ENCODE results near the gene GSTM4.
"Not testable (repeated sequence)": the region's sequence is repeated elsewhere in the genome, so short reads cannot be mapped to it uniquely, and the experiment has no call there.

The GSTM4 gene

DNA sequence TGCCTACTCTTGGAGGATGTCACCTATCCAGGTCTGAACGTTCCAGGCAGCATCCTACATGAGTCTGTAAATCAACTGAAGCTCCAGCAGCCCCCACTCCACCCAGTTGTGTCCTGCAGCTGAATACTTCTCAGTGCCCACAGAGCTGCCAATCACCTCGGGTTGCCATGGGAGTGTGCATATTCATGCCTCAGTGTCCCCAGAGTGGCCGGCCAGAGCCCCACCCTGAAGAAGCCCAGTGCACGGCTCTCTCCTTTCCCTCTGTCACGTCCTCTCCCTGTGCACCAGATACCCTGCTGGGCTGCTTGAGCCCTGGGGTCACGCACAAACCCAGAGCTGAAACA is 16.1 kb upstream of the GSTM4 start:
- DNase-seq = no peak

DNA sequence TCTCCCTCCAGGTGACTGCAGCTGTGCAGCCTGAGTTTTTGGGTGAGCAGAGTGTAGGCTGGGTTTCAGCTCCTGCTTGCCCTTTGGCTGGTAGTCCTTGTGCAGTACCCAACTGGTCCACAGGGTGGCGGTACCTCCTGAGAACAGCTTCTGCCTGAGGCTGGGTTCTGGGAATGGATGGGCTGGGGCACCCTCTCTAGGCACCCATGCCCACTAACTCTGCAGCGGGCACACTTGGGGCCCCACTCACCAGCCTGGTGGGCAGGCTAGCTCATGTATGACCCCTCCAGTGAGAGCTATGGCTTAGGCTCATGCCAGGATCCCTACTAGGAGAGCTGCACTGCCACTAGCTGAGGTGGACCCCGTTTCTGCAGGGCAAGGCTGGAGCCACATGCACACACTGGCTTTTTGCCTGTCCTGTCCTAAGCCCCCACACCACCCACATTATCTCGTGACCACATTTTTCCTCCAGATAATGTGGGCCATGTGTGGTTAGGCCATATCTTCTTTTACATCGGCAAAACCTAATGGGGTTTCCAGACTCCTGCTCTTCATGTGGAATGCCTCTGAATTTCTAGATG is 15.5 kb upstream of the GSTM4 start:
- no peak for DNase-seq

DNA sequence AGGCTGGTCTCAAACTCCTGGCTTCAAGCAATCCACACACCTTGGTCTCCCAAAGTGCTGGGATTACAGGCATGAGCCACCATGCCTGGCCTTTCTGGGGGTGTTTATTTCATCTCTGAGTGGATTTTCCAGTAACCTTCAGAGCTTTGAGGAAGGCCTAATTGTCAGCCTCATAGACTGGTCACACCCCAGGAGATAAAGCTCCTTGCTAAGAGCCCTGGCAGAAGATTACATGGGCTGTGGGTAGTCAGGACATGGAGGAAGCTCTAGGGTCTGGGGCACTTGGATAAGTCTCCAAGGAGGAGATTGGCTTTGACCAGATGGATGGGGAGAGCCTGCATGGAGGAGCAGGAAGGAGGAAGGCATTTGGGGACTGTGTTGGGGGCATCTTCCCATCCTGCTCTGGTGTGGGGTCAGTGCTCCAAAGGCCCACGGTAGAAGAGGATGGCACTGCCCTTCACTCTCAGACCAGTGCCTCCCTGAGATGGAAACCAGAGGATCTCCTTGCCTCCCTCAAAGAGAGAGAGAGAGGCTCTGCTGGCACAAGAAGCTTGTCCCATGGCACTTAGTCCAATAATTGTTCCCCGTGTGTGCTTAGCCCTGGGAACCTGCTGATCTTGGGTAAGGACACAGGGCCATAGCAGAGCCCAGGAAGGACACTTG is 14.7 kb upstream of the GSTM4 start:
- DNase-seq = no peak

DNA sequence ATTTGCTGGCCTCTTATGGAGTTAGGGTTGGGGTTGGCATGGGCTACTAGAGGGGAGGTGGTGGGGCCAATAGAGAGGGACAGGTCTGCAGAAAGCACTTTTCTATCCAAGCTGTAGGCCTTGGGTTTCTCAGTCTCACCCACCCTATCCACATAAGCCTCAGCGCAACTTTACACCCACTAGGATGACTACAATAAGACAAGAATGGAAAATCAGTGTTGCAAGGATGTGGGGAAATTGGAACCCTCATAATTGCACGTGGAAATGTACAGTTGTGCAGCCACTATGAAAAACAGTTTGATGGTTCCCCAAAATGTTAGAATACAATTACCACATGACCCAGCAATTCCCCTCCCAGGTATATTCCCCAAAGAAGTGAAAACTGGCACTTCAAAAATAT is 14.0 kb upstream of the GSTM4 start:
- DNase-seq = no peak

DNA sequence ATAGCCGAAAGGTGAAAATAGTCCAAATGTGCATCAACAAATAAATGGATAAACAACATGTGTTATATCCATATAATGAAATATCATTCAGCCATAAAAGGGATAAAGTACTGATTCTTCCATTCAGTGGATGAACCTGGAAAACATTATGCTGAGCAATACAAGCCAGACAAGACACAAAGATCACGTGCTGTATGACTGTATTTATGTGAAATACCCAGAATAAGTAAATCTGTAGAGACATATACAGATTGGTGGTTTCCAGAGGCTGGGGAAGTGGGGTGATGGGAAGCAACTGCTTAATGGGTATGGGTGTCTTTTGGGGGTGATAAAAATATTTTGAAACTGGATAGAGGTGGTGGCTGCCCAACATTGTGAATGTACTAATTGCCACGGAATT is 13.3 kb upstream of the GSTM4 start:
- DNase-seq = no peak

DNA sequence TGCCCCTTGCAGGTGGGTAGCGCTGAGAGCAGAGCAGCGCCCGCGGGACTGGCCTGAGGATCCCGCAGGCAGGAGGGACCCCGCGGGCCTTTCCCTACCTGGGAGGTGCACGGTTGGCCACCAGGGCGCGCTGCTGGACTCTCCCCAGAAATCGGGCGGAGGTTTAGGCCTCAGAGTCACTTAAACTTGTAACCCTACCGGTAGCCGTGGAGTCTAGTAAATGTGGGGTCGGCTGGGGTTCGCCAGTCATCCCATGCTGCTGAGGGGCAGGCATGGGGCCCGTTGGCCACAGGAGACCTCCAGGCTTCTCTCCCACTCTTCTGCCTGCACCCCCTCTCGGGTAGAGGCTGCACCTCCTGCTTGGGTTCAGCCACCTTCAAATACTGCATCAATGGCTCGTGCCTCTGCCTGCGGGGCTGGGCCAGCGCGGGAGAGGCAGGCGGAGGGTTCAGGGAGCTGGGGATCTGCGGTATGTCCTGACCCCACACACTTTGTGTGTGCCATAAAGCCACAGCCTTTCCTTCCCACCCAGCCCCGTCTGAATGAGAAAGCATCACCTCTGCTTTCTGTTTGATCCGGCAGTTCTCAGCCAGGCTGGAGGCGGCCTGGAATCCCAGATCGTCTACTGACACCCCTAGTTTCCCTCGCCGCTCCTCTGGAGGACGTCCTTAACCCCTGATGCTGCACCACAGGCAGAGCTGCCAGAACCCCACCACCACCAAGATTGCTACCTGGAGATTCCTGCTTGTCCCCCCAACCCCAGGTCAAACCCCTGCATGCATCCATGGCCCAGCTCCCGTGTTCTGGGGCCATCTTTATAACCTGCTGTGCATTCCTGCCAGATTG is 12.3 kb upstream of the GSTM4 start:
- peak; percentile 12 for DNase-seq

DNA sequence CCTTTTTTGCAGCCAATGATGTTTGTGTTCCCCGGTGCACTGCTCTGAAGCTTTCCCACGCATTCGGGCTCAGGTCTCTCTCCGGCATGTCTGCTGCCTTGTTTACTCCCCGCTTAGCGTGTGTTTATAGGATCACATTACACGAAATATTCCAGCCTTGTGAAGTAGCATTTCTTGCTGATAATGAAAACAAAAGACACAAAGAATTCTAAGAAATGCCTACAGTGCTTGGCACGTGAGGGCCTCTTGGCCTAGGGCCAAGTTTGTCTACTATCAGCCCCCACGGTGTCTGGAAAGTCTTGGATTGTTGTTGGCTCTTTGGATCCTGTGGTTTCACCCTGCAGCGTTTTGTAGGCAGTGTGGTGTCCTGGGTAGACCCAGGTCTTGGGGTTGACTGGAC is 11.2 kb upstream of the GSTM4 start:
- no peak for DNase-seq

DNA sequence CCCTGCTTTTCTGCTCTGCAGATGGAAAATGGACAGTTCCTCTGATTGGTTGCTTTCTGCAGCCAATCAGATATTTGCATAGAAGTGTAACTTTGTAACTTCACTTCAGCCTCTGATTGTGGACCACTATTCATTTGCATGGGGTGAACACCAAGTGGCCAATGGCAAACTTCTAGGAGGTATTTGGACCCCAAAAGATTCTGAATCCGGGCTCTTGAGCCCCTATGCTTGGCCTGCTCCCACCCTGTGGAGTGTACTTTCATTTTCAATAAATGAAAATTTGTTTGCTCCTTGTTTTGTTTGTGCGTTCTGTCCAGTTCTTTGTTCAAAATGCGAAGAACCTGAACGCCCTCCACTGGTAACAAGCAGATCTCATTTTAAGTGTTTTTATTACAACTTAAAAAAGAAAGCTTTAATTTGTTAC is 6.4 kb upstream of the GSTM4 start:
- no peak for DNase-seq

DNA sequence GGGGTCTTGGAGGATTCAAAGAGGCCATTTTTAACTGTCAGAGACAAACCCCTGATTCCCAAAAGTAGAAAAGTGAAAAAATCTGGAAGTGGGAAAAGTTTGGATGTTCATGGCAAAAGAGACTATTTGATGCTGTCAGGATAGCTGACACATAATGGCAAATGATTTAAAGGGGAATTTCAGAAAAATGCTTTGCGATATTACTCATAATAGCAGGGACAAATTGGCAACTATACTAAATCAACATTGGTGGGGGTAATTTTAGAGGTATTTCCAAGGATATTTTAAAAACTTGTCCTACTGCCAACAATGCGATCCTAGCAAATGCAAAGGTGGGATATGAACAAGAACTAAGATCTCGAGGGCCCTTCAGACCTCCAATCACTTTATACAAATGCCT is 5.3 kb upstream of the GSTM4 start:
- no peak for DNase-seq

DNA sequence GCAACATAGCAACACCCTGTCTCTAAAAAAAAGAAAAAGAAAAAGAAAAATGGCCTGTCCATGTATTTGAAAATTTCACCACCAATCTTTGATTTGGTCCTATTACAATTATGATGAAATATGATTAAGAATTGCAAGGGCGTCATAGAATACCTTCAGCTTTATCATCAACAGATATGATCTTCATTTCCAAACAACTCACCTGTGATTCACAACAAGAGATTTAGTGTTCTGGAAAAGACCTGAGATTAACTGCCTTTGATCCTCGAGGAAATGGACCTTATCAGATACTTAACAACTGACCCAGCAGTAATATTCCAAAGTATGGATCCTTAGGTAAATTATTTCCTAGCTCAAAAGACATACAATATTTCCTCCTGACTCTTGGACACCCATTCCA is 3.5 kb upstream of the GSTM4 start:
- no peak for DNase-seq

DNA sequence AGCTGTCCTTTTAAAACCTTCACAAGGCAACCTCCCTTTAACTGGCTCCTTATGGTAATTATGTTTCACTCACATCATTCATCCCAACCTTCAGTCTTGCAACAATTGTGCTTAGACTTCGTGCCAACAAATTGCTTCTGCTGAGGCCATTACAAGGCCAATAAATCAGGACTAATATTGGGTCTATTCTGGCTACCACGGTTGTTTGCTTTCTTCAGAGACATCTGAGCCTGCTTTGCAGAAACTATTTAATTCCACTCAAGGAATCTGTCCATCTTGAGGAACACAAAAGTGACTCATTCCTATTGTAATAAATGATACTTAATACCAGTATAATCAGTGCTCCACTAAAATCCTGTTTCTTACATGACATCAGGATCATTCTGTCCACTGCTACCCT is 2.6 kb upstream of the GSTM4 start:
- DNase-seq = no peak

DNA sequence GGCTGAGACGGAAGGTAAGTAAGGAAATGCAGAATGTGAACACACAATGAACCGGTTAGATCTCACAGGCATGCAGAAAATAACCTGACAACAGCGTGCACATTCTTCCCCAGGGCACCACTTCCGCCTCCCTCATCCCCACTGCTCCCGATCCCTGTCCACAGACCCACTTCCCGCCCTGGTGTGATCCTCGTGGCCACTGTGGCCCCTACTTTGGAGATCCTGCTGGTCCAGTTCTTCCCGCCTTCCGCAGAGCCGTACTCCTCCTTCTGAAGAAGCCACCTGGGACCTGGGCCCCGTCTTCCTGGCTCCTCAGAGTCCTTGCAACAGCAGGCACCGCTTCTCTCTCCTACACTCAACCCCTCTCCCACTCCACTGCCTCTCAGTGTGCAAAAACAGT is 1.4 kb upstream of the GSTM4 start:
- no peak for DNase-seq

DNA sequence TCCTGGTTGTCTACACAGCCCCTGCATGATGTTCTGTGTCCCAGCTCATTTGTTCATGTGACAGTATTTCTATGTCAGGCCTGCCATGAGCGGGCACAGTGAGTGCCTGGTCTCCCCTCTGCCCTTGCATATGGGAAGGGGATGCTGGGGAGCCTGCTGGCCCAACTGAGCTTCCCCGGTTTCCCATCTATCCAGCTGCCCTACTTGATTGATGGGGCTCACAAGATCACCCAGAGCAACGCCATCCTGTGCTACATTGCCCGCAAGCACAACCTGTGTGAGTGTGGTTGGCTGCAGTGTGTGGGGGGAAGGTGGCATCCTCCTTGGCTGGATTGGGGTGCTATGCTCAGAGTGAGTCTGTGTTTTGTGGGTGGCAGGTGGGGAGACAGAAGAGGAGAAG is 1.5 kb downstream of the GSTM4 start:
- no peak for DNase-seq

DNA sequence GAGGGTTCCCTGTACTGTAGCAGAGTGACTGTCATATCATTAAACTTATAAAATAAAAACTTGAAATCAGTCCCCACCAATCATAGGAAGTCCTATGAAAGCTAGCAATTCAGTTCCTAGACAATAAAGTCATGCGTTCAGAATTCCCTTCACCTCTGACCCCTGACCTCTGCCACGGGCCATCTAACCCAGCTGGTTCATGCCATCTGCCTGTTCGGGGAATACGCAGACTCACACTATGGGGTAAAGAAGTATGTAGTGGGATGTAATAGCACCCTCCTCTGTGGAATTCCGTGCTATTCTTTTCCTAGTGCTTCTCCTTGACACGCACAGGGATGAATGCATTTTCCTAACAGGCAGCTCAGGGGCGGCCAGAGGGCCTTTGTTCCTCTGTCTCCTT is 2.1 kb downstream of the GSTM4 start:
- DNase-seq = no peak

DNA sequence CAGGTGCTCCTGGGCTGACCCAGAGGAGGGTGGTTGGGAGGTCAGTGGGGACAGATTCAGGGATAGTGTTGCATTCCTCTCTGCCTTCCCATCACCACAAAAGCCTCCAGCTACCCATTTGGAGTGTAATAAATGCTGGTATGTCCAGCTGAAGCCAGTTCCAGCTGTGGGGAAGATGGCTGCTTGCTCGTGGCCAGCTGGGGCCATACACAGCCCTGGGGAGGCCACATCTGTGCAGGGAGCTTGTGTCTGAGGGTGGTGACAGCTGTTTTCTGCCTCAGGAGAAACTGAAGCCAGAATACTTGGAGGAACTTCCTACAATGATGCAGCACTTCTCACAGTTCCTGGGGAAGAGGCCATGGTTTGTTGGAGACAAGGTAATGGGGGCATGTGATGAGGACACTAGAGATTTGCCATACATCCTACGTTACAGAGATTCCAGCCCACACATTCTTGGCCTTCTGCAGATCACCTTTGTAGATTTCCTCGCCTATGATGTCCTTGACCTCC is 2.7 kb downstream of the GSTM4 start:
- DNase-seq = no peak

DNA sequence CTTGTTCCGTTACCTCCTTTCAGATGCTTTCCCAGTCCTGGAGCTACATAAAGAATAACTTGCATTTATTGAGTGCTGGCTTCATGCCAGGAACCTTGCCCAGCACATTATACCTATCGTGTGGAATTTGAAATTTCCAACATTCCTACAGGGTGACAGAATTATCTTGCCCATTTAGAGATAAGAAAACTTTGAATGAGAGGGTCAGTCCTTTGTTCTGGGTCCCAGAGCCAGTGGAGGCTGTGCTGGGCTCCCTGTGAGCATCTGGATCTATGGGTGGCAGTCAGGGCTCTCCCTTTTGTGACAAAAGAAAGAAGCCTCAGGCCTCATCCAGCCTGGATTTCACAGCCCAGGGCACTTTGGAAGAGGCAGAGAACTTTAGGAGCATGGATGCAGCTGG is 3.2 kb downstream of the GSTM4 start:
- DNase-seq = no peak

DNA sequence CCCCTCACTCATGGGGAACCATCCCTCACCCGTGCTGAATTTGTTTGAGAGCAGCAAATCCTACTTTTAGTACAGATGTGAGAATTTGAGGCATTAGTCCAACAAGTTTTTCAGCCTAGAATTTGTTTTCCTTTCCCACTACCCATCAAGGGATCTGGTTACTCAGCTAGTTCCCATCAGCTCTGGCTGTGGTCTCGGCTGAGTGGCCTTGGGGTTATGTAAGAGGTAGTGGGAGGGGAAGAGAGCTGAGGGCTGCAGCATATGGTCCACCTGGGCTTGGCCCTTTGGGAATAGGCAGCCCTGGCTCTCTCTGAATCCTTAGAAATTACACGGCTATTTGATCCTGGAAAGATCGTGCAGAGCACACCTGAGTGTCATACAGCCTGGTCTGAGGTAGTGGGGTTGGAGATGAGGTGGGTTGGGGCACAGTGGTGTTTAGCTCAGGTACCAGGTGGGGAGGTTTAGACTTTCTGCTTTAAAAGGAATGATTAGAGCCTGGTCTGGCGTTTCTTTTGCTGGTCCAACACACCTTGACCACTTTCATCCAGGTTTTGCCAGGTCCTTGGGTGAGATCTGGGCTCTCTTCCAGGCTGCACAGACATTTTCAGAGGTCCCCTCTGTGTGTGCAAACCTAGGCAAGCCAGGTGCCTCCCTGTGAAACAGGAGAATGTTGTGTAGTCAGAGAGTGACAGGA is 4.2 kb downstream of the GSTM4 start:
- DNase-seq = no peak

DNA sequence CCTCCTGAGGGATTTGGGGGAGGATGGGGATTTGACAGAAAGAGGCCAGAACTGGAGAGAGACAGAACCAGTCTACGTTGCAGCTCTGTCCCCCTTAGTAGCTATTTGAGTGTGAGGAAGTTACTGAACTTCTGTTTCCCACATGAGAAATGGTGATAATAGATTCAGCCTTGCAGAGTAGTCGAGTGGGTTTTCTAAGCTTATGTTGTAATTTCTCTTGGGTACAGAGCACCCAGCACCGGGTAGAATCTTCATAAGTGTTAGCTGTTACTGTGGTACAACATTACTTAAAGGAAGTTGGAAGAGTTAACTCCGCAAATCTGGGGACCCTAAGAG is 4.8 kb downstream of the GSTM4 start:
- not testable (repeated sequence) for DNase-seq

DNA sequence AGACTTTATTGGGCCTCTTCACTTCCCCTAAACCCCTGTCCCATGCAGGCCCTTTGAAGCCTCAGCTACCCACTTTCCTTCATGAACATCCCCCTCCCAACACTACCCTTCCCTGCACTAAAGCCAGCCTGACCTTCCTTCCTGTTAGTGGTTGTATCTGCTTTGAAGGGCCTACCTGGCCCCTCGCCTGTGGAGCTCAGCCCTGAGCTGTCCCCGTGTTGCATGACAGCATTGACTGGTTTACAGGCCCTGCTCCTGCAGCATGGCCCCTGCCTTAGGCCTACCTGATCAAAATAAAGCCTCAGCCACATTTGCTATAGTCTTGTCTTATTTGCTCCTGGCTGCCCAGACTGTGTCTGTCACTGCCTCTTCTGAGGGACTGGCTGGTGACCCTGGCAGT is 5.5 kb downstream of the GSTM4 start:
- DNase-seq = no peak

DNA sequence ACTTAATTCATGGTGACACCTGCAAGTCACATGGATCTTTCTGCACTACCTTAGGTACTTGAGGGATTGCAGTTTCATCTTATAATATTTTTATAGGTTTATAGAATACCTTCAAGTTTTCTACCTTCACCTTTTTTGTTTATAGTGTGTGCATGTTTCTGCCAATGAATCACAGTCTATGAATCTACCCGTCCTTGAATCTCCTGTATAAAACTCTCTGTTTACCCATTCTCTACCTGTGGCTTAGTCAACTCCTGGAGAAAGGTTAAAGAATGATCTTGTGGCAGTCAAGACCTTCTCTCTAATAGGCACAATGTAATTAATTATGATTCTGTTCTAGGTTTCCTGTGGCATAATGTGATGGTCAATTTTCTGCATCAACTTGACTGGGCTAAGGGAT is 8.8 kb downstream of the GSTM4 start:
- no peak for DNase-seq

DNA sequence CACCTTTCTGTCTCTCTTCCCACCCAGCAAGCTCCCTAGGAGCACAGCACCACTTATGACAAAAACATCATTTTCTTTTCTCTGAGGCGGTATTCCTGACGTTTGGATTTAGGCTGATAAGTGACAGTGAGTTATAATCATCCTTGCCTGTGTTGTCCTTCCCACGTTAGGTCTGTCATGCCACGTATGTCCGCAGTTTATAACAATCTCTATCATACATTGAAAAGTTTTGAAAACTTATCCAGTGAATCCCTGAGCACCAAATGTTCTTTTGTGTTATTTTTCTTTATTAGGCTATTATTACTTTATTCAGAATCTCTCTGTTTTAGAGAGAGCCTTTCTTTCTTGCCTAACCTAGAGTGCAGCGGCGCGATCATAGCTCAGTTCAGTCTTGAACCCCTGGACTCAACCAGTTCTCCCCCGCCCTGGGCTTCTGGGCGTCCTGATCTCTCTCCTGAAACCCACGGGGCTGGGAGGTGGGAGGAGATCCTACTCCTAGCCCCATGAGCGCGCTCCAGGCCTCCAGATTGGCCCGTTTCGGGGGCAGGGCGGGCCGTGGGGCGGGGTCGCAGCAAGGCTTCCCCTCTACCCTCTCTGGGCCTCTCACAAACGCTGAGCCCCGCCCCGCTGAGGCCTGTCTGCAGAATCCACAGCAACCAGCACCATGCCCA is 11.7 kb downstream of the GSTM4 start, which contains the start of gene GSTM2:
Gene GSTM2 (plus strand): TSS at position 606 of the 671 bp plus-strand sequence. CDS start 59 bp downstream, at position 665.
- DNase-seq = peak; percentile 27

DNA sequence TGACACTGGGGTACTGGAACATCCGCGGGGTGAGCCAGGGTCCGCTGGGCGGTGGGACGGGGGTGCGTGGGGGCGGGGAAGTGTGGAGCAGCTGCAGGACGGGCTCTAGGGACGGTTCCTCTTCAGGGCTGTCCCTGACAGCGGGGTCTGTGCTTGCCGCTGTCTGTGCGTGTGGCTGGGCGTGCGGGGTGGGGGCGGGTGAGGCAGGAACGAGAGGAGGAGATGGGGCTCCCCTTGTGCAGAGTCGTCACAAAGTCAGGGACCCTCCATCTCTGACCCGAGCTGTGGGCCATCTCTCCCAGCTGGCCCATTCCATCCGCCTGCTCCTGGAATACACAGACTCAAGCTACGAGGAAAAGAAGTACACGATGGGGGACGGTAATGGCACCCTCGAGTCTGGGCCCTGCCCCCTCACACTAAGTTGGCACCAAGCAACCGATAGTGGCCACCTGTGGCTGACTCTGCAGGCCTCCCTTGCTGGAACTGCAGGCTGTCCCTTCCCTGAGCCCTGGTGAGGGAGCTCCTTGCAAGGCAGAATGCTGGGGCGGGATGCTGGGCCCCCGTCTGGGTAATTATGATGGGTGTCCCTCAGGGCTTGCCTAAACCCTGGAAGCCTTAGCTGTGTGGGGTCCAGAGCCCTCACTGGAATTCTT is 12.3 kb downstream of the GSTM4 start:
- DNase-seq = no peak

Measured in DMS153 (cell line).